ENCODE measurements around the gene NSUN4.
"Not testable (repeated sequence)": the region's sequence is repeated elsewhere in the genome, so short reads cannot be mapped to it uniquely, and the experiment has no call there.

The NSUN4 gene

GRCh38 chr1:46340404-46341221 is at the start of gene NSUN4:
NSUN4 (plus strand) TSS chr1:46340807; CDS start chr1:46340827, 20 bp downstream.
- DNase-seq (ENCODE audit: low read depth): peak; percentile 90

- no peak for DNase-seq (ENCODE audit: low read depth)
Observed at GRCh38 chr1:46295306-46295705, 45.3 kb upstream of the NSUN4 start.

GRCh38 chr1:46298387-46298786 is 42.2 kb upstream of the NSUN4 start:
- DNase-seq (ENCODE audit: low read depth): no peak

GRCh38 chr1:46300673-46301405 is 39.8 kb upstream of the NSUN4 start:
- no peak for DNase-seq (ENCODE audit: low read depth)

GRCh38 chr1:46301406-46301807 is 39.2 kb upstream of the NSUN4 start:
- no peak for DNase-seq (ENCODE audit: low read depth)

GRCh38 chr1:46301808-46302640 is 38.6 kb upstream of the NSUN4 start:
- no peak for DNase-seq (ENCODE audit: low read depth)

- DNase-seq (ENCODE audit: low read depth): no peak
Observed at GRCh38 chr1:46302641-46303037, 38.0 kb upstream of the NSUN4 start.

GRCh38 chr1:46303038-46303871 is 37.4 kb upstream of the NSUN4 start, which contains the start of the genes LRRC41 and UQCRH:
LRRC41 (minus strand) TSS chr1:46303616; CDS start chr1:46303322, 294 bp downstream.
UQCRH (plus strand) TSS chr1:46303698; CDS start chr1:46303767, 69 bp downstream.
- DNase-seq (ENCODE audit: low read depth): peak; percentile 94

- DNase-seq (ENCODE audit: low read depth): no peak
Observed at GRCh38 chr1:46303872-46304326, 36.7 kb upstream of the NSUN4 start.

- DNase-seq (ENCODE audit: low read depth): no peak
Observed at GRCh38 chr1:46306159-46306530, 34.5 kb upstream of the NSUN4 start.

GRCh38 chr1:46309401-46310159 is 31.0 kb upstream of the NSUN4 start:
- DNase-seq (ENCODE audit: low read depth): no peak

GRCh38 chr1:46310321-46310720 is 30.3 kb upstream of the NSUN4 start:
- DNase-seq (ENCODE audit: low read depth): no peak

- no peak for DNase-seq (ENCODE audit: low read depth)
Observed at GRCh38 chr1:46315669-46316403, 24.8 kb upstream of the NSUN4 start.

- no peak for DNase-seq (ENCODE audit: low read depth)
Observed at GRCh38 chr1:46317323-46317722, 23.3 kb upstream of the NSUN4 start.

- DNase-seq (ENCODE audit: low read depth): not testable (repeated sequence)
Observed at GRCh38 chr1:46319301-46319700, 21.3 kb upstream of the NSUN4 start.

- DNase-seq (ENCODE audit: low read depth): not testable (repeated sequence)
Observed at GRCh38 chr1:46319960-46320914, 20.4 kb upstream of the NSUN4 start.

- not testable (repeated sequence) for DNase-seq (ENCODE audit: low read depth)
Observed at GRCh38 chr1:46322191-46322590, 18.4 kb upstream of the NSUN4 start.

- not testable (repeated sequence) for DNase-seq (ENCODE audit: low read depth)
Observed at GRCh38 chr1:46325285-46326076, 15.1 kb upstream of the NSUN4 start.

All from GM04504 (cell line).